ENCODE data around the gene MRAP2. TPM values are rescaled to one million over a fixed set of nuclear protein-coding genes. Genes with fewer than 3 reads are reported as not detected.
"Not testable (repeated sequence)": the region's sequence is repeated elsewhere in the genome, so short reads cannot be mapped to it uniquely, and the experiment has no call there.

Gene MRAP2
- total RNA-seq, 2 experiments from 2014 or later, result not detected

GRCh38 chr6:84118191-84118590, 84.6 kb downstream of the MRAP2 start:
- no peaks in the 10 kb centered on the region for H3K9me3 Mint-ChIP-seq (ENCODE audit: insufficient read depth)
- CTCF ChIA-PET, result no interaction called here
- DNase-seq (no peak), ATAC-seq (no peak)
- no peaks in the 10 kb centered on the region for H3K4me1 Mint-ChIP-seq (ENCODE audit: low read depth)
- H3K27me3 Mint-ChIP-seq (ENCODE audit: low read depth), result no peaks in the 10 kb centered on the region
- POLR2A ChIA-PET, result no interaction called here
- H3K4me3 Mint-ChIP-seq, result no peak overlapping the region
- H3K27ac Mint-ChIP-seq, result no peak overlapping the region
- no peaks in the 10 kb centered on the region for H3K36me3 Mint-ChIP-seq (ENCODE audit: low read depth)

GRCh38 chr6:84119277-84119676, 85.7 kb downstream of the MRAP2 start:
- Mint-ChIP-seq H3K36me3 (ENCODE audit: low read depth) (peaks cover 3% of the 10 kb centered on the region), H3K4me3 (no peak overlapping the region), H3K27me3 (ENCODE audit: low read depth) (no peaks in the 10 kb centered on the region), H3K4me1 (ENCODE audit: low read depth) (no peaks in the 10 kb centered on the region), H3K27ac (no peak overlapping the region), H3K9me3 (ENCODE audit: insufficient read depth) (no peaks in the 10 kb centered on the region)
- ChIA-PET POLR2A (no interaction called here), CTCF (no interaction called here)
- DNase-seq (no peak), ATAC-seq (no peak)

GRCh38 chr6:84123186-84123585, 89.6 kb downstream of the MRAP2 start:
- CTCF ChIA-PET, result no interaction called here
- no peak overlapping the region for H3K27ac Mint-ChIP-seq
- no peaks in the 10 kb centered on the region for H3K27me3 Mint-ChIP-seq (ENCODE audit: low read depth)
- DNase-seq, result no peak
- H3K4me1 Mint-ChIP-seq (ENCODE audit: low read depth), result no peaks in the 10 kb centered on the region
- no peak overlapping the region for H3K4me3 Mint-ChIP-seq
- no peak for ATAC-seq
- H3K36me3 Mint-ChIP-seq (ENCODE audit: low read depth), result peaks cover 13% of the 10 kb centered on the region
- POLR2A ChIA-PET, result no interaction called here
- no peaks in the 10 kb centered on the region for H3K9me3 Mint-ChIP-seq (ENCODE audit: insufficient read depth)

GRCh38 chr6:84129588-84129987, 96.0 kb downstream of the MRAP2 start:
- DNase-seq; H3K9me3 Mint-ChIP-seq (ENCODE audit: insufficient read depth); ATAC-seq; H3K4me3 Mint-ChIP-seq; CTCF ChIA-PET; H3K27me3 Mint-ChIP-seq (ENCODE audit: low read depth); POLR2A ChIA-PET; H3K36me3 Mint-ChIP-seq (ENCODE audit: low read depth); H3K4me1 Mint-ChIP-seq (ENCODE audit: low read depth); H3K27ac Mint-ChIP-seq: not testable (repeated sequence)

DNA sequence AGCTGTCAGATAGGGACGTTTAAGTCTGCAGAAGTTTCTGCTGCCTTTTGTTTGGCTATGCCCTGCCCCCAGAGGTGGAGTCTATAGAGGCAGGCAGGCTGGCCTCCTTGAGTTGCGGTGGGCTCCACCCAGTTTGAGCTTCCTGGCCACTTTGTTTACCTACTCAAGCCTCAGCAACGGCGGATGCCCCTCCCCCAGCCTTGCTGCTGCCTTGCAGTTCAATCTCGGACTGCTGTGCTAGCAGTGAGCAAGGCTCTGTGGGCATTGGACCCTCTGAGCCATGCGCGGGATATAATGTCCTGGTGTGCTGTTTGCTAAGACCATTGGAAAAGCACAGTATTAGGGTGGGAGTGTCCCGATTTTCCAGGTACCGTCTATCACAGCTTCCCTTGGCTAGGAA, 99.8 kb downstream of the MRAP2 start:
- H3K4me3 Mint-ChIP-seq; ATAC-seq; H3K27ac Mint-ChIP-seq; H3K36me3 Mint-ChIP-seq (ENCODE audit: low read depth); H3K9me3 Mint-ChIP-seq (ENCODE audit: insufficient read depth); H3K27me3 Mint-ChIP-seq (ENCODE audit: low read depth); CTCF ChIA-PET; DNase-seq; H3K4me1 Mint-ChIP-seq (ENCODE audit: low read depth); POLR2A ChIA-PET: not testable (repeated sequence)

- Mint-ChIP-seq H3K4me3 (no peak overlapping the region), H3K27me3 (ENCODE audit: low read depth) (no peaks in the 10 kb centered on the region)
Measured at GRCh38 chr6:84135291-84135690, 101.7 kb downstream of the MRAP2 start.

DNA sequence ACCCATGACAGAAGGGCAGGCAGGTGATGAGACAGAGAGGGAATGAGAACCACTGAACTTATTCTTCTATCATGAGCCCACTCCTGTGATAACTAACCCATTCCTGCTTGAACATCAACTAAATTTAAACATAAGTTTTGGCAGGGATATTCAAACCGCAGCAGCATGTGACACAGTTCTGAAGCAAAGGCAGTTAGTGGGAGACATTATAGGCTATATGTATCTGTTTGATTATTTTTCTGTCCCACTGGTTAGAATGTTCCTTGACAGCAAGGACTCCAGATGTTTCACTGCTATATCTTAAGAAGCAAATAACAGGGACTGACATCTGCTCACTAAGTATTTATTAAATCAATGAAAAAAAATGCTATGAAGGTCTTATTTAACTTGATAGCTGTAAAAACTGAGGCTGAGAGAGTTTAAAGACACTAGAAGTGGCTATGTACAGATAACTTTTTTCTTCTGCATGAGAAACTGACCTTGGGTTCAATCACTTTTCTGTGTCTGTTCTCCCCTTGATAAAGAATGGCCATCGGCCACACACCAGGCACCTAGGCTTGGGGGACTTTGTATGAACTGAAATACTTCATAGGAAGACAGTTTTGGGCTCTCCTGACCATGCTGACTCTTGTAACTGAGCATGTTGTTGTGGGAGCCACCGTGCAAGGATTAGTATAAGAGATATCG, 102.9 kb downstream of the MRAP2 start:
- Mint-ChIP-seq H3K4me3 (no peak overlapping the region), H3K27me3 (ENCODE audit: low read depth) (no peaks in the 10 kb centered on the region), H3K27ac (no peak overlapping the region), H3K36me3 (ENCODE audit: low read depth) (peaks cover 3% of the 10 kb centered on the region), H3K9me3 (ENCODE audit: insufficient read depth) (no peaks in the 10 kb centered on the region), H3K4me1 (ENCODE audit: low read depth) (no peaks in the 10 kb centered on the region)
- ATAC-seq (no peak), DNase-seq (no peak)
- ChIA-PET CTCF (no interaction called here), POLR2A (no interaction called here)

More at GRCh38 chr6:84135291-84135690, 101.7 kb downstream of the MRAP2 start:
- H3K36me3 Mint-ChIP-seq (ENCODE audit: low read depth), result peaks cover 2% of the 10 kb centered on the region
- DNase-seq (no peak), ATAC-seq (no peak)
- no peaks in the 10 kb centered on the region for H3K4me1 Mint-ChIP-seq (ENCODE audit: low read depth)
- CTCF ChIA-PET, result no interaction called here
- H3K27ac Mint-ChIP-seq, result no peak overlapping the region
- no peaks in the 10 kb centered on the region for H3K9me3 Mint-ChIP-seq (ENCODE audit: insufficient read depth)
- POLR2A ChIA-PET, result no interaction called here

- no peaks in the 10 kb centered on the region for H3K9me3 Mint-ChIP-seq (ENCODE audit: insufficient read depth)
- POLR2A ChIA-PET, result no interaction called here
- no peak for DNase-seq
- no peak overlapping the region for H3K27ac Mint-ChIP-seq
- no peaks in the 10 kb centered on the region for H3K4me1 Mint-ChIP-seq (ENCODE audit: low read depth)
- no peak overlapping the region for H3K4me3 Mint-ChIP-seq
- no peak for ATAC-seq
- H3K27me3 Mint-ChIP-seq (ENCODE audit: low read depth), result no peaks in the 10 kb centered on the region
- CTCF ChIA-PET, result no interaction called here
- peaks cover 3% of the 10 kb centered on the region for H3K36me3 Mint-ChIP-seq (ENCODE audit: low read depth)
Measured at GRCh38 chr6:84137051-84137375, 103.4 kb downstream of the MRAP2 start.

DNA sequence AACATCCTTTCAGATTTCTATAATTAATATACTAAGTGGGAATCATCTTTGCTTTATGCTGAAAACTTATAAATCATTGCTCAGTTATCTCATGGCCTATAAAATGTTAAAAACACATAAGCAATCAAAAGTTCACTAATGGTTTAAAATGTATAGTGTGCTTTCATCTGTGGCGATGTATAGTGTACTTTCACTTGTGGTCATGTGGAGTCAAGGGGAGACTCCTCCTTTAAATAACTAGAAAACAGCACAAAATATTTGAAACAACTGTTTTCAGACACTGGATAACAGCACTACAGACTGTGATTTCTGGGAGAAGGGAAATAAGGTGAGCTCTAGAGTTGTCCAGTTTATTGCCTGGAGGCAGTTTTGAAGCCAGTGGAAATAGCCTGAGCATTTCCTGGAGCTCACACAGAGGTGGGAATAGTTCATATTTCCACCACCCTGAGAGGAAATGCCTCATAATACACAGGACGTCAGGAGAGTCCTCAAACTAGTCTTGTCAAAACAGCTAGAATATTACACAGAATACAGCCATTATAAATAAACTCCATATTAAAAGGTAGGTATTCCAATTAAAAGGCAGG, 104.5 kb downstream of the MRAP2 start:
- Mint-ChIP-seq H3K4me3 (no peak overlapping the region), H3K36me3 (ENCODE audit: low read depth) (peaks cover 3% of the 10 kb centered on the region), H3K27ac (no peak overlapping the region), H3K9me3 (ENCODE audit: insufficient read depth) (no peaks in the 10 kb centered on the region), H3K27me3 (ENCODE audit: low read depth) (no peaks in the 10 kb centered on the region), H3K4me1 (ENCODE audit: low read depth) (no peaks in the 10 kb centered on the region)
- ATAC-seq (no peak), DNase-seq (no peak)
- ChIA-PET CTCF (no interaction called here), POLR2A (no interaction called here)

- ChIA-PET POLR2A (no interaction called here), CTCF (no interaction called here)
- ATAC-seq (no peak), DNase-seq (no peak)
- H3K27ac Mint-ChIP-seq, result no peak overlapping the region
- H3K4me1 Mint-ChIP-seq (ENCODE audit: low read depth), result no peaks in the 10 kb centered on the region
- H3K27me3 Mint-ChIP-seq (ENCODE audit: low read depth), result no peaks in the 10 kb centered on the region
- H3K9me3 Mint-ChIP-seq (ENCODE audit: insufficient read depth), result no peaks in the 10 kb centered on the region
- H3K4me3 Mint-ChIP-seq, result no peak overlapping the region
- H3K36me3 Mint-ChIP-seq (ENCODE audit: low read depth), result peaks cover 3% of the 10 kb centered on the region
Measured at GRCh38 chr6:84139311-84139710, 105.7 kb downstream of the MRAP2 start.

Other genes starting within 250 kb of the MRAP2 start
- gene RIPPLY2, start 180.4 kb upstream of the MRAP2 start, total RNA-seq, result not detected
- 10 to 100 TPM; 29.2 to 30.8 TPM for gene CYB5R4, start 174.1 kb upstream of the MRAP2 start, total RNA-seq
- 1 to 10 TPM; 7.7 to 8.5 TPM for gene CEP162, start 193.9 kb downstream of the MRAP2 start, total RNA-seq

All from activated CD8-positive, alpha-beta T cell treated with anti-CD3 and anti-CD28 coated beads, Interleukin-2, amount 10 ng/mL, durations not matched to agents 7 days and 5 days (primary cell).